Testis (tissue), 2 donors: Measurements from ENCODE around the gene SPDYE17.
"Not testable (repeated sequence)": the region's sequence is repeated elsewhere in the genome, so short reads cannot be mapped to it uniquely, and the experiment has no call there.

Experiments used
- CTCF ChIP-seq, 3 experiments: fragments of 450-650 bp in 2 of 3; fragments of 200-600 bp in 1 of 3; sonication (generic) in 1 of 3; IDR thresholded peaks; one replicate each; pipeline ENCODE4 v1.5.1; 2016 to 2019; ENCODE audit warnings: antibody characterized with exemption in 3 of 3, mild to moderate bottlenecking in 2 of 3, moderate library complexity in 1 of 3
- POLR2A ChIP-seq: fragments of 450-650 bp; IDR thresholded peaks from one replicate; pipeline ENCODE4 v1.6.1; 2017; ENCODE audit warnings: antibody characterized with exemption, mild to moderate bottlenecking, moderate library complexity

GRCh38 chr7:77010074-77010680 lies 22.0 kb downstream of the SPDYE17 start:
- not testable (repeated sequence) for TF ChIP-seq POLR2A; CTCF (IDR thresholded peaks at IDR 0.05)
